ENCODE data around the gene SRBD1.

The SRBD1 gene

DNA sequence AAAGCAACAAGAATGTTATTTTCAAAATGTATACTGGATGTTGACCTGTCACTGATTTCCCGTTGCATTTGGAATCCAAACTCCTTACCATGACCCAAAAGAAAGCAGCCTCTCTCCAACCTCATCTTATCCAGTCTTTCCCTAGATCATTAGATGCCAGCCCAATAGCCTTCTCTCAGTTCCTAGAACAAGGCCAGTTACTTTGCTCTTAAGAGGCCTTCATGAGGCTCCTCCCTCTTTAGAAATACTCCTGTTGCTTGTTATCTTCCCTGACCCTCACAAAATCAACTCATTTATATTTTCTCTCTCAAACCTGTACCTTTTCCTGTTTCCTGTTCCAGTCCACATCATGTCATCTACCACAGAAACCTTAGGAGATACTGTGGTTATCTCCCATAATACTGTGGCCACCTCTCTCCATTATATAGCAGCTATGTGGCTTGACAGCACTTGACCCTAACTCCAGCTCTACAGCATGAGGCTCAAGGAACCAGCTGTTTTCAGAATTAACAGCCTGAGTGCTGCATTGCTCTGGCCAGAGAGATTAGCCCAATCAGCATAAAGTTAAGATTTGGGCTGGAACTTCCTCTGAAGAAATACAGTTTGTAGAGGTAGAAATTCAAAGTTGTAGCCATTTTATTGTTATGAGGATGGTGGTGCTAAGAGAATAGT, 22.8 kb downstream of the SRBD1 start:
- DNase-seq: no peak

DNA sequence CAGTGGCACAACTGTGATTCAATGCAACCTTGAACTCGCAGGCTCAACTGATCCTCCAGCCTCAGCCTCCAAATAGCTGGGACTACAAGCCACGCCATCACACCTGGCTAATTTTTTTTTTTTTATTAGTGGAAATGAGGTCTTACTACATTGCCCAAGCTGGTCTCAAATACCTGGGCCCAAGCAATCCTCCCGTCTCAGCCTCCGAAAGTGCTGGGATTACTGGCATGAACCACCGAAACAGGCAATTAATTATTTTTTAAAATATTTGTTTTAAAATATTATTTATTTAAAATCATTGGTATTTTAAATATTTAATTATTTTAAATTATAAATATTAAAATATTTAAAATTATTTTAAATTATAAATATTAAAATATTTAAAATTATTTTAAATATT, 24.5 kb downstream of the SRBD1 start:
- no peak for DNase-seq

DNA sequence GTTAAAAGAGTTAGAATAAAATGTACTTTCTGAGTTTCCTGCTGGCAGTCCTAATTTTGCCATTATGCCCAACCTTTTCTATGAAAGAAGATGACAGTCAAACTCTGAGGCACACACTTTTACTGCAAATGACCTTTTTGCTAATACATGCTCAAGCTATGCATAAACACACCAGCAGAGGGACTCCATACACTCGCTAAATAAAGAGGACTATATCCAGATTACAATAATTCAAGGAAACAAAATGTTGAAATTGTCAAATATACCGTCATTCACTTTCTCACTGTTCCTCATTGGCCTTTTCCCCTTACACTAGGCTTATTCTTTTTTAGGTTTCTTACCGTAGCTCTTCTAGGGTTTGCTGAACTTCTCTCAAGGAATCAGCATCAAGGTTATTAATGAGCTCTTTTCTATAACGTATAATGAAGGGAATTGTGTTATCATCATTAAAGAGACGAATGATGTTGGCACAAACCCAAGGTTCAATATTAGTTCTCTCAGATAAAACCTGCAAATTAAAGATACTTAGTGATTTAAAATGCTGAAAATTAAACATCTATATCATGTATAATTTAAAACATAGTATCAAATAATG, 25.7 kb downstream of the SRBD1 start:
- DNase-seq: peak; percentile 3

DNA sequence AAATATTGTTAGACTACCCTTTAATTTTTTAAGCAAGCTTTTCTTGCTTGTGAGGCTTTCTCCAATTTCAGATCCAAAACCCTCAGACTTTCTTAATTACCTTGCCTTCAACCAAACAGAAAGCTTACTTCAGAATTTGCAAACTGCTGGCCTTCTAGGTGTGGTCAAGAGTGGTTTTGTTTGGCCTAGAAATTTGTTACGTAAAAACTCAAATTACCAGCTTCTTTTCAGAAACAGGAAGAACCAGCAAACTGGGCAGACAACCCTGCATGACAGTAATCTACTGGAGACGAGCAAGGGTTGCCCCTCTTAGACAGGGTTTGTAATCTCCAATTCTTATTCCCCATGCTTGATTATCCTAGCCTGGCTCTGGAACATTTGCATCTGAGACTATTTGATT, 27.1 kb downstream of the SRBD1 start:
- DNase-seq: no peak

DNA sequence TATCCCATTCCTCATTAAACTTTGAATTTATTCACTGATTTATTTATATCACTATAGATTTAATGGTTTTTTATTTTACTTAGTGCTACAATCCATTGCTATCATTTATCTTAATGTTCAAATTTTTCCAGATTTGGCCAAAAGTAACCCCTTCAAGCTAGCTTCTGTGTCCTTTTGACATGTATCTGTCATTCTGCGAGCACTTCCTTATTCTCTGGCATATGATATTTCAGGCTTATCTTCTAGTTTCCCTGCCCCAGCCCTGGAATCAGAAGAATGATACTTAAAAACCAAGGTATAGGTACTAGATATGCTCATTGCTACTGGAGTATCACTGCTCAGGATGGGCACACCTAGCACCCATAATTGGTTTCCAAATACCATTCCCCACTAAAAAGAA, 28.5 kb downstream of the SRBD1 start:
- DNase-seq: no peak

DNA sequence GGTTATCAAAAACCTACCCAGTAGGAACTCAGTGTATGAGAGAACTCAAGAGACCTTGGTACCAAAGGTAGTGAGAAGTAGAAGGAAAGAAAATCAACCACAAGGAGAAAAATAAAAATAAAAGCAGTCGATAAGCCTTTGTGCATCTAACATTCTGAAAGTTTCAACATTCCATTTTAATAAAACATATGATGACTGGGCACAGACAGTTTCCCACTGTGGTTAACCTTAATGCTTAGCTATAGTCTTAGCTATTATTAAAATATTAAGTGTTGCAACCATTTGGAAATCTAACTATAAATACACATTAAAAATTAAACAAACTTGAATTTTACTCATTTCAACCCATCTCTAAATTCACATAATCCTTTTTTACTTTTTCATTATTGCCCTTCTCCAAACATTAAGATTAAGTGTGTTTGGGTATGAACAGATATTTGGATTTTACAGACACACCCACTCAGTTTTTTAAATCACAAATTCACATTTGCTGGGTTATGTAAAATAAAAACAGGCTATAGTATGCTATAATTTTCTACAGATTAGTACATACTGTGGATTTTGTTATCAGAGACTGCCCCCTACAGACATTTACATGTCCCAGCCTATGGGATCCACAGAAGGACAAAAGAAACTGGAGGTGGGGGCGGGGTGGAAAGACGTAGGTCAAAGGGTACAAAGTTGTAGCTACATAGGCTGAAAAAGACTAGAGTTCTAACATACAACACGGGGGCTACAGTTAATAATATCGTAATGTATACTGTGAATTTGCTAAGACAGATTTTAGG, 32.8 kb downstream of the SRBD1 start:
- no peak for DNase-seq

DNA sequence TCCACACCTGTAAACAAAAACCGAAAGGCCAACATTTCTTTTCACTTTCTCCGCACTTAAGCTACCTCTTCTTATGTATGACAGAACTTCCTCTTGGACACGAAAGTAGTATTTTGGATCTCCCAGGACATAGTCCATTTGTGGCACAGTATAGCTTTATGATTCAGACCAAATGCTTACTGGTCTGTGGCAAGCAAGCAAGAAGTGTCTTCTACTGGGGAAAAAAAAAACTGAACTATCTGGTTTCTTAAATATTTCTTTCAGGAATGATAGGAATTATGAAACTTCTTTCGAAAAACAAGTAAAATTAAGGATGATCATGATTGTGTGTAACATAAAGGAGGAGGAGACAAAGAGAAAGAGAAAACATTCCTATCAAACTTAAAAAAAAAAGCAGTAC, 33.6 kb downstream of the SRBD1 start:
- DNase-seq: no peak

DNA sequence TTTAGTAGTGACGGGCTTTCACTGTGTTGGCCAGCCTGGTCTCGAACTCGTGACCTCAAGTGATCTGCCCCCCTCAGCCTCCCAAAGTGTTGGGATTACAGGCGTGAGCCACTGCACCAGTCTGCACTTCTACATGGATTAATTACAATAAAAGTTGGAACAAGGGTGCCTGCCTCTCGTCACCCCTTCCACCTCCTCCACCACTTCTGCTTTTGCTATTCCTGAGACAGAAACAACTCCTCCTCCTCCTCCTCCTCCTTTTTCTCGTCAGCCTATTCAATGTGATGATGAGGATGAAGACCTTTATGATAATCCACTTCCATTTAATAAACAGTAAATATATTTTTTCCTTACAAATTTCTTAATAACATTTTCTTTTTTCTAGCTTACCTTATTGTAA, 35.2 kb downstream of the SRBD1 start:
- DNase-seq: no peak

DNA sequence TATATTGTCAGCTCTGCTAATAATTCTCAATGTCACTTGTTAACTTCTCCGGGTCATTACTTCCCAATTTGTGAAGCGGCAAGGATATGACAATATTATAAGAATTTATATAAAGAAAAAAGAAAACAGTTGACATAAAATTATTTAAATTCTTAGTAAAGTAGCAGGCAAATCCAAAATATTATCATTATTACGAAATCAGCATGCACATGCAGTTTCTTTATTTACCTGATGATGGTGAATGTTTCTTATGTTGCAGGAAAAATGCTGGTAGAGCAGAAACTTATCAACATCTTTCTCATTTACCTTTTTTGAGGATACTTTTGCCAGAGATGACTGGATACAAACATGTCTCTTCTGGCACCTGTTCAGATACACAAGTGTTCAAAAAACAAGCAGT, 38.1 kb downstream of the SRBD1 start:
- no peak for DNase-seq

DNA sequence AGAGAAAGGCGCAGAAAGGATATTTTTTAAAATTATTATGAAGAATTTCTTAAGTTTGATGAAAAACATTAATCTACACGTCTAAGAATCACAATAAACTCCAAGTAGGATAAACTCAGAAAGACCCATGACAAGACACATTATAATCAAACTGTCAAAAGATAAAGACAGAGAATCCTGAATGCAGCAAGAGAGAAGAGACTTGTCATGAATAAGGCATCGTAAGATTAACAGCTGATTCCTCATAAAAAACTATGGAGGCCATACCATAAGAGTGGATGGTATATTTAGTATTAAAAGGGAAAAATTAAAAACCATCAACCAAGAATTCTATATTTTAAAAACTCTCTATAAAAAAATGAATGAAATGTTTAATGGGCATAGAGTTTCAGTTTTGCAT, 39.1 kb downstream of the SRBD1 start:
- no peak for DNase-seq

DNA sequence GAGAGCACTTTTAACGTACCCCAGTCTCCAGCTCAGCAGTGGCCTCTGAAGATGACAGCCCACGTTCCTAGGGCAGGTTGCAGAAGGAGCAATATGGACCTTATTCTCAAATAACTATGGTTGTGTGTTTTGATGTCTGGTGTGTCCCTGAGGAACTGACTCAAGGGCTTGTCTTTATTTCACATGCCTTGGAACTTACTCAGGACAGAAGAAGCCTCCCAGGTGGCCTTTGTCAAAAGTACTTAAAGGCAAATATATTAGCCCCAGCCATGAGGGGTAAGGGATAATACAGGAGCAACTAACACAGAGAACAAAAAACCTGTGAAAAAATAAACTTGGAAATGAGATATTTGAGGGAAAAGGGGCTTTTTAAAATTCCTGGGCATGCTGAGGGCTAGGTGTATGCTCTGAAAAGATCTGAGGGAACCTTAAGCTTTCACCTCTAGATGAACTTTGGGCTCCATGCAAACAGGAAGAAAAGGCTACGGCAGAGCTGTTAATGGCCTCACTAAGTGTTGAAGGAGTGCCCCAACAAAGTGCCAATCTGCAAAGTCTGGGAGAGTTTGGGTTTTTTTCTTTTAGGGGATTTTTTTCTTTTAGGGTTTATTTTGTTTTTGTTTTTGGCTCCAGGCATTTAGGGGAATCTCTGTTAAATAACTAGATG, 40.3 kb downstream of the SRBD1 start:
- no peak for DNase-seq

DNA sequence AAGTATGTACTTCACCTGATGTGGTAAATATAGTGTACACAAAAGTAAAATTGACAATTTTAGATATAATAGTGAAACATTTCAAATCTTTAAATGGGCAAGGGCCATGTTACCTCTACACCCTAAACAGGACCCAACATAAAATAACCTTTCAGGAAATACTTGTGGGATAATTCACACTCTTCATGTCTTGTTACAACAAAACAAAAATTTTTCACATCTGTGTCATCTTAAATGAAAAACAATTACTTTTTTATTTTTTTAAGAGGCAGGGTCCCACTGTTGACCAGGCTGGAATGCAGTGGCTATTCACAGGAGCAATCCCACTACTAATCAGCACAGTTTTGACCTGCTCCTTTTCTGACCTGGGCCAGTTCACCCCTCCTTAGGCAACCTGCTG, 42.1 kb downstream of the SRBD1 start:
- DNase-seq: no peak

DNA sequence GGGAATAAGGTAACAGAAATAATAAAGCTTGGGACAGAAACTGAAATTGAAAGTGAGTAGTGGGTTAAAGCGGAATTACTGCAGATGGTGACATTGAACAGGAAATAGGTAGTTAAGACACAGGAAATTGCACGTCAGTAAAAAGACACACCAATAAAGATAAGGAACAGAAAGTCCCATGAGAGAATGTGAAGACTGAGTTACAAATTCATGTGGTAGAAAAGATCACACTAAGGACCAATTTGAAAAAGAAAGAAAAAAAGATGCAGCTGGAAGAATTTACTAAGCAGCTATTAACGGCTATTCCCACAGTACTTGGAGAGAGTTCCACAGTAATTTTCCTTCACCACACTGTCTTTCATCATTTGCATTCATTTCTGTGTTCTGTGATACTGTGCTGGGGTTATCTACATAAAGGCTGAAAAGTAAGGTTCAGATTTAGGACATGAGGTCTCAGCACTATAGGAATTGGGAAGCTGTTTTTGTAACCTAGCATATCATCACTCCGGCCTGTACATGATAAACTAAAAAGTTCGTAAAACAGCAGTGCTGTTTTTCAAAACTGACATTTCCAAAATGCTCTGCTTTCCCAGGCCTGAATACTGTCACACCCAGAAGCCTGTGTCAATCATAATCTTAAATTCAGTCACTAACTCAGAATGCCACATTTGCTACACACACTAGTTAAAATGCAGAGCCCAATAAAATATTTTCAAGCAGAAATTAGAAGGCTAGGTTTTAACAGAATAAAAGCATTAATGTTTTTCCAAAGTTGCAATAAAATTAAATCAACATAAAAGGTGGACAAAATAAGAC, 42.9 kb downstream of the SRBD1 start:
- DNase-seq: no peak

DNA sequence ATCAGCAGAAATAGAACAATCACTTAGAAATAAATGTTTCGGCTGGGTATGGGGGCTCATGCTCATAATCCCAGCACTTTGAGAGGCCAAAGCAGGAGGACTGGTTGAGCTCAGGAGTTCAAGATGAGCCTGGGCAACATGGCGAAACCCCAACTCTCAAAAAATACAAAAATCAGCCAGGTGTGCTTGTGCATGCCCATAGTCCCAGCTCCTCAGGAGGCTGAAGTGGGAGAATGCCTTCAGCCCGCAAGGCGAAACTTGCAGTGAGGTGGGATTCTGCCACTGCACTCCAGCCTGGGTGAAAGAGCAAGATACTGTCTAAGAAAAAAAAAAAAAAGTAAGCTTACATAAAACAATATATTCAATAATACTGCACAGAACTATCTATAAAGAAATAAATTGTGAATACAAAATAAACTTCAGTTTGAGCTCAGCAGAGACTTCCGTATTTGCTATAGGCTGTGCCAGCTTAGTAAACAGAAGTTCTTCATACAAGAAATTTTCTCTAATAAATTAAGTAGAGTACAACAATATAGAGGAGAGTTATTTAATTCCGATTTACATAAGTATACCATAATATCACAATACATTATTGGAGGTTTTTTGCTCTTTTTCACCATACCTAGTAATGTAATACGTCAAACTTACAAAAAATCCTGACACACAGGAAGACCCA, 43.6 kb downstream of the SRBD1 start:
- no peak for DNase-seq

DNA sequence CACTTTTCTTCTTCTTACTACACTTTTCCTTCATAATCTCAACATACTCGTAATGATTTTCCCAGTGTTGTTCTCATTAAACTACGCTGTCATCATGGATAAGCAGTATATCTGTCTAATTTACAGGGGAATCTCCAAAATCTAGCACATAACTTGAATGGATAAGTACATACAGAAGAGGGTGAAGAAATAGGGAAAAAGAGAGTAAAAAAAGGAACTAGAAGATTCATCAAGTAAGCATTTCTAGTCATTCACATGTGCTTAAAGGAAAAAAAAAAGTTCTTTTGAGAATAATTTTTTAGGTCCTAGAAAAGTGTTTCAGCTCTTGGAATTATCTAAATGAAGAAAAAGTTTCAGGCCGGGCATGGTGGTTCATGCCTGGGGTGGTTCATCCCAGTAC, 51.6 kb downstream of the SRBD1 start:
- DNase-seq: no peak

DNA sequence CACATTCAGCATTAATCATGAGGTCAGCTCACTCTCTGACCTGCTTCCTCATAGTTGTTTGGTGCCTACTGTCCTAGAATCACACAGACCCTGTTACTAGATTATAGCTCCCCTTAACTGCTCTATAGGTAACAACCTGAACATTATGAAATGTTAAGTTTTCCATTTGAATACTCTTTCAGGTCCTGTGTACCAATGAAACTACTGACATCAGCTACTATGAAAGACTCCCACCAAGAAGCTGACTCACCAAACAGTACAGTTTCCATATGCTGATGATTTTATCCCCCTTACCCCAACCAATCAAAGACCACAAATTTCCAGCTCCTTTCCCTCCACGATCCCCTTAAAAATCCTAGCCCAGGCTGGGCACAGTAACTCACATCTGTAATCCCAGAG, 56.3 kb downstream of the SRBD1 start:
- no peak for DNase-seq

DNA sequence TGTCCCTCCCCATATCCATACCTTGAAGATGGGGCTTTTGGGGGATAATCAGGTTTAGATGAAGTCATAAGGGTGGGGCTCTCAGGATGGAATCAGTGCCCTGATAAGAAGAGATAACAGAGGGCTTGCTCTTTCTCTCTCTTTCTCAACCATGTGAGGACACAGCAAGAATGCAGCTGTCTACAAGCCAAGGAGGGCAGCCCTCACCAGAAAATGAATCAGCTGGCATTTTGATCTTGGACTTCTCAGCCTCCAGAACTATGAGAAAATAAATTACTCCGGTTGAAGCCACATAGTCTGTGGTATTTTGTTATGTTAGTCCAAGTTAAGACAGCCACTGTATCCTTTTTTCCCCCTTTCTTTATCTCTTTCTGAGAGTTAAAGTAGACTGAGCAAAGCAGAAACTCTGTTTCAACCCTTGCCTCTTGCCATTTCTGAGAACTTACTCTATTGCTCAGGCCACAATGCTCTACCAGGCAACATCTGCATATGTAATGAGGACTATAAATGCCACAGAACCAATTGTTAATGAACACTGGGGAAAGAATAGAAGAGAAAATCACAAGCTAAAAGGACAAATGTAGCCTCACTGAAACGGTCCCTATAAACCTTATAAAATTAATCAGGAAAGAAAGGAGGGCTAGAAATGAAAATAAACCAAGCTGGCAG, 56.9 kb downstream of the SRBD1 start:
- no peak for DNase-seq

DNA sequence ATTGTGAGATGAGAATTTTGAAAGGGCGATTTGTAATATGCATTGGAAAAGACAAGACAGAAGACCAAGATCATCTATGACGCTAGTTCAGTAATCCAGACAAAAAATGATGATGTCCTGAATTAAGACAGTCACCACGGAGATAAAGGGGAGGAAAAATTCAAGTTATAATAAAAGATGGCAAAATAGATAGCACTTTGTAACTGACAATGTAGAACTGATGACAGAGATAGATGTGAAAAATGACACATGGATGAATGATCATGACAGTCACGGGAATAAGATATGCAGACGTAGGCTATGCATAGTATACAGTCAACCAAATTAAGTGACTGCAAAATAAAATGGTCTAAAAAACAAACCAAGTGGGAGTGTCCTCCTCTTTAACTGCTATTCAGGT, 59.2 kb downstream of the SRBD1 start:
- no peak for DNase-seq

DNA sequence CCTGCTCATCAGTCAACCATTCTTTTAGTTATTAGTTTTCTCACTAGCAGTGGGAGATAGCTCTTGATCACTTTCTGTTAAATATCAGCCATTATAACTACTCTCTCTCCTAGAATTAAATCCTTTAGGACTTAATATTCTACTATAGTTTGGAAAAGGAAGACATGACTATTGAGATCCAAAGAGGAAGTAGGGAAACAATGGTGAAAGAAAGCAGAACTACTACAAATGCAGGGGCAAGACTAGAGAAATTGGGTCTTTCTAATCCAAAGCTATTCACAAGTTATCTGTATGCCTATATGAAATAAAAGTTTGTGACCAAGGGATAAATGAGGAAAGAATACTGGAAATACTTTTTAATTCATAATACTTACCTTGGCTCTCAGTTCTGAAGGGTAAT, 65.1 kb downstream of the SRBD1 start:
- no peak for DNase-seq

DNA sequence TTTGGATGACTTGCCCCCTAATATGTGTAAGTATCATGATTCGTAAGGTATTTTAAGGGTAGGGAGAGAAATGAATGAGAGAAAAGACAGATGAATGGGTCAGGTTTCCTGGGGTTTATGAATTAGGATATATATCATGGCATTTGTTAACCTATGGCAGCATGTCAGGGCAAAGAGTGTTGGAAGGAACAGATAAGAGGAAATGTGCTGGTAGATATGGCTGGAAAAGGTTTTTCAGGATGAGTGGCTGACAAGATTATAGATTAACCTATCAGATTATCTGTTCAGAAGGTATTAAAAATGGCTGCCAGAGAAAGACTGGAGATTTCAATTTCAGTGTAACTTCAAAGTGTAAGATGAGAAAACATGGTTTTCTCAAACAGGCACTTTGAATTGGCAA, 67.8 kb downstream of the SRBD1 start:
- DNase-seq: no peak

DNA sequence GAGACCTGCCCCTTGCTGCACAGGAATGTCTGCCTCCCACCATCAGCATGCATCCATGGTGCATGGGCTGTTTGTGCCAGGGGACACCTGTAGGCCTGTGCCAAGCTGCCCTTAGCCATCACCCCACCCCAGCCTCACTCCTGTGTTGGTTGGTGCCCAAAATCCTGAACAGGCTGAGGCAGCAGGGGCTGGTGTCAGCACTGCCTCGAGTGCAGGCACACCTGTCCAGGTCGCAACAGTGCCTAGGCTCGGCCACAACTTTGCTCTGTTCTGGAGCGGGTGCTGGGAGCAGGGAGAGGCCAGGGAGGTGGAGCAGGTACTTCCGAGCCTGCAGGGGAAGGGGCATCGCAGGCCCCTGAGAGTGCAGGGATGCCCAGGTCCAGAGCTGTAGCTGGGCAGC, 69.1 kb downstream of the SRBD1 start:
- DNase-seq: no peak

DNA sequence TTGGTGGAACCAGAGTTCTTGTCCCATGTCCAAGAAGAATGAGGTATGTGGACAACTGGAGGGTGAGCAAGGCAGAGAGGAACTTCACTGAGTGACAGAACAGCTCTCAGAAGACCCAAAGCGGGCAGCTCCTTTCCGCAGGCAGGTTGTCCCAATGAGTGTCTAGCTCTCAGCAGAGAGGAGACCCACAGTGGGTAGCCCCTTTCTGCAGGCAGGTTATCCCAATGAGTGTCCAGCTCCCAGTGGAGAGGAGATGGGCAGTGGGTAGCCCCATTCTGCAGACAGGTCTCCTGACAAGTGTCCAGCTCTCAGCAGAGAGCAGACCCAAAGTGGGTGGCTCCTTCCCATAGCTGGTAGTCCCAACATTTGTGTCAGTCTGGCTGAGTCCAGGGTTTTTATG, 69.6 kb downstream of the SRBD1 start:
- no peak for DNase-seq
